GOT3 (cell line): ENCODE results near the gene PPP1R15B.
A peak's percentile ranks its signal among the peaks of the same experiment; 100 is the strongest.

ENCODE experiments used
- DNase-seq: peaks from one replicate; lab custom pipeline; 2025; ENCODE audit warnings: mixed read lengths; lab: John Stamatoyannopoulos, UW

PPP1R15B gene

GRCh38 chr1:204400882-204401510 is 10.6 kb downstream of the PPP1R15B start:
- DNase-seq: no peak

- no peak for DNase-seq
These were observed 13.2 kb downstream of the PPP1R15B start for GRCh38 chr1:204398197-204399125.

GRCh38 chr1:204396015-204396583 is 15.5 kb downstream of the PPP1R15B start:
- no peak for DNase-seq

- no peak for DNase-seq
These were observed 20.0 kb downstream of the PPP1R15B start for GRCh38 chr1:204391629-204392028.

- no peak for DNase-seq
These were observed 20.7 kb downstream of the PPP1R15B start for GRCh38 chr1:204390751-204391466.

GRCh38 chr1:204385727-204386126 is 25.9 kb downstream of the PPP1R15B start:
- no peak for DNase-seq

GRCh38 chr1:204384636-204385352 is 26.8 kb downstream of the PPP1R15B start:
- peak; percentile 16 for DNase-seq

- no peak for DNase-seq
These were observed 28.3 kb downstream of the PPP1R15B start for GRCh38 chr1:204383163-204383904.

GRCh38 chr1:204382714-204383083 is 28.9 kb downstream of the PPP1R15B start:
- DNase-seq: no peak

- DNase-seq: no peak
These were observed 31.3 kb downstream of the PPP1R15B start for GRCh38 chr1:204380293-204380831.

- no peak for DNase-seq
These were observed 33.6 kb downstream of the PPP1R15B start for GRCh38 chr1:204377800-204378668.

- DNase-seq: no peak
These were observed 34.5 kb downstream of the PPP1R15B start for GRCh38 chr1:204376919-204377799.

GRCh38 chr1:204376465-204376864 is 35.2 kb downstream of the PPP1R15B start:
- no peak for DNase-seq

- no peak for DNase-seq
These were observed 37.7 kb downstream of the PPP1R15B start for GRCh38 chr1:204373911-204374310.

GRCh38 chr1:204370176-204370575 is 41.4 kb downstream of the PPP1R15B start:
- no peak for DNase-seq

GRCh38 chr1:204368996-204369726 is 42.5 kb downstream of the PPP1R15B start:
- no peak for DNase-seq

GRCh38 chr1:204367956-204368355 is 43.7 kb downstream of the PPP1R15B start:
- no peak for DNase-seq
